HepG2 (cell line): ENCODE results near the gene APOBEC3B.

Source experiments
- ARNT ChIP-seq: fragments of 450-650 bp; IDR thresholded peaks from 2 replicates; pipeline ENCODE4 v1.6.1; 2017
- BHLHE40 ChIP-seq: IDR thresholded peaks from 2 replicates; pipeline ENCODE4 v1.6.1; 2011; ENCODE audit warnings: low read length, improper control_type of control experiment
- NFE2L1 ChIP-seq: sonication (generic); formaldehyde crosslinking; IDR thresholded peaks from 2 replicates; pipeline ENCODE4 v1.4.0; 2020; ENCODE audit warnings: missing genetic modification reagents, mild to moderate bottlenecking, borderline replicate concordance
- NFYB ChIP-seq: sonication (generic); formaldehyde crosslinking; IDR thresholded peaks from 2 replicates; pipeline ENCODE4 v1.4.0; 2020; ENCODE audit warnings: missing genetic modification reagents
- REST ChIP-seq, 2 experiments: IDR thresholded peaks; 2 replicates each; pipeline ENCODE4 v1.6.1; 2011 to 2012; ENCODE audit warnings: low read length in 2 of 2, borderline replicate concordance in 1 of 2, low read depth in 1 of 2, mild to moderate bottlenecking in 1 of 2, moderate library complexity in 1 of 2
- SYNCRIP ChIP-seq: fragments of 200-400 bp; formaldehyde crosslinking; IDR thresholded peaks from 2 replicates; pipeline ENCODE4 v1.6.1; 2018; ENCODE audit warnings: mild to moderate bottlenecking, low read depth, low read length; ENCODE audit not compliant: insufficient read depth
- ZNF841 ChIP-seq: sonication (generic); formaldehyde crosslinking; IDR thresholded peaks from 2 replicates; pipeline ENCODE4 v1.8.1; 2023; ENCODE audit warnings: missing genetic modification reagents, borderline replicate concordance

DNA sequence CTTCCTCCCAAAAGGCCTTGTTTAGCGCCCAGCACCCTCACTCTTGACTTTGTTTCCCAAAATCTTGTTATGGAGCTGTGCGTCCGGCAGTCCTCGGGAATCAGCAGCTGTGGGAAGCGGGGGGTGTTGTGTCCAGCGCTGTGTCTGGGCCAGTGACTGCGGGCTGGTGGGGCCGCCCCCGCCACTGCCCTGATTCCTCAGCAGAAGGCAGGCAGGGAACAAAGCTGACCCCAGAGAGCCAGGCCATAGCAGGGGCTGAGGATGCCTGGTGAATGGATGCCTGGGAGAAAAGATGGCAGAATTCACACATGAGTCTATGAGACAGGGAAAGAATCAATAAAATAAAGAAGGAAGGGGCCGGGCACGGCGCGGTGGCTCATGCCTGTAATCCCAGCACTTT lies 34.4 kb downstream of the APOBEC3B start:
- no peak for TF ChIP-seq SYNCRIP
- no peak for TF ChIP-seq BHLHE40
- no peak for TF ChIP-seq ARNT
- no peak for TF ChIP-seq REST (IDR thresholded peaks at IDR 0.05; ENCODE audit: borderline replicate concordance in 1 of 2, low read depth in 1 of 2, low read length in 2 of 2)
- TF ChIP-seq ZNF841 (CRISPR knock-in tag): no peak
- no peak for TF ChIP-seq NFYB (CRISPR knock-in tag)
- TF ChIP-seq NFE2L1 (CRISPR knock-in tag): no peak
